Dermis lymphatic vessel endothelial cell (primary cell): Measurements from ENCODE around the gene GREB1L. TPM values are rescaled to one million over a fixed set of nuclear protein-coding genes. Genes with fewer than 3 reads are reported as not detected.

Experiments used
- total RNA-seq: library from RNA; depleted of rRNA; stranded (reverse); fragments of >200 nt; gene quantifications from 2 replicates; pipeline ENCODE4 v1.2.1, GENCODE V29; 2014

The GREB1L gene
- 1.2 and 3.5 TPM in 2 replicates for total RNA-seq

GRCh38 chr18:21242141-21242779 lies at the start of gene GREB1L:
Gene GREB1L (plus strand): TSS chr18:21242232. CDS start chr18:21383519, 141,287 bp downstream.

Other genes with a start within 250 kb of the GREB1L start
- gene ROCK1, start 130.4 kb upstream of the GREB1L start, total RNA-seq, result 31.0 and 34.7 TPM in 2 replicates